GM12891 (cell line): ENCODE results near the gene VAMP2.

Experiments used
- DNase-seq: peaks from one replicate; pipeline ENCODE4 v3.0.0; 2011; ENCODE audit warnings: low spot score; ENCODE audit not compliant: insufficient read length
- FAIRE-seq: peaks from 2 replicates; lab custom pipeline; 2011; peaks lifted over from hg19 to GRCh38; lab: Jason Lieb, UNC
- PAX5 ChIP-seq: IDR thresholded peaks from 2 replicates; pipeline ENCODE4 v1.6.1; 2011; ENCODE audit warnings: low read length, moderate library complexity, mild to moderate bottlenecking; ENCODE audit not compliant: insufficient read depth, severe bottlenecking
- POLR2A ChIP-seq: IDR thresholded peaks from 2 replicates; pipeline ENCODE4 v1.6.1; 2011; ENCODE audit warnings: low read depth, low read length, control low read depth
- POLR2AphosphoS5 ChIP-seq: IDR thresholded peaks from 2 replicates; pipeline ENCODE4 v1.6.1; 2011; ENCODE audit warnings: low read depth, low read length, control low read depth
- POU2F2 ChIP-seq: IDR thresholded peaks from 2 replicates; pipeline ENCODE4 v1.6.1; 2011; ENCODE audit warnings: low read depth, mild to moderate bottlenecking, control low read depth, low read length, moderate library complexity
- SPI1 ChIP-seq: IDR thresholded peaks from 2 replicates; pipeline ENCODE4 v1.6.1; 2011; ENCODE audit warnings: low read depth, low read length, control low read depth
- TAF1 ChIP-seq: IDR thresholded peaks from 2 replicates; pipeline ENCODE4 v1.6.1; 2011; ENCODE audit warnings: low read depth, low read length, control low read depth

VAMP2 gene

GRCh38 chr17:8137645-8138373, 24.9 kb downstream of the VAMP2 start:
- TF ChIP-seq SPI1 (no peak), TAF1 (no peak)
- DNase-seq (no peak), FAIRE-seq (peak; percentile 35)

DNA sequence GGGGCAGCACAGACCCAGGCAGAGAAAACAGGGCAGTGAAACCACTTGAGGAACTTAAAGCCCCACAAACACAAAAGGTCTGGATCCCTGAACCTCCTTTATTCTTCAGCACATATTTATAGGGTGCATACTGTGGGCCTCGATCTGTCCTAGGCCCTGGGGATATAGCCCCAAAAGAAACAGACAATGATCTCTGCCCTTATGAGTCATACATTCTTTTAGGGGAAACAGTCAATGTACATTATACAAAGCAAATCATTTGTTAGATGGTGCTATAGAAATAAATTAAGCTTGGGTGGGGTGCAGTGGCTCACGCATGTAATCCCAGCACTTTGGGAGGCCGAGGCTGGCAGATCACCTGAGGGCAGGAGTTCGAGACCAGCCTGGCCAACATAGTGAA, 28.8 kb downstream of the VAMP2 start:
- TF ChIP-seq POLR2A = no peak
- TF ChIP-seq PAX5 = no peak
- TF ChIP-seq TAF1 = no peak
- no peak for TF ChIP-seq SPI1
- TF ChIP-seq POU2F2 = no peak
- no peak for TF ChIP-seq POLR2AphosphoS5
- no peak for DNase-seq
- no peak for FAIRE-seq

DNA sequence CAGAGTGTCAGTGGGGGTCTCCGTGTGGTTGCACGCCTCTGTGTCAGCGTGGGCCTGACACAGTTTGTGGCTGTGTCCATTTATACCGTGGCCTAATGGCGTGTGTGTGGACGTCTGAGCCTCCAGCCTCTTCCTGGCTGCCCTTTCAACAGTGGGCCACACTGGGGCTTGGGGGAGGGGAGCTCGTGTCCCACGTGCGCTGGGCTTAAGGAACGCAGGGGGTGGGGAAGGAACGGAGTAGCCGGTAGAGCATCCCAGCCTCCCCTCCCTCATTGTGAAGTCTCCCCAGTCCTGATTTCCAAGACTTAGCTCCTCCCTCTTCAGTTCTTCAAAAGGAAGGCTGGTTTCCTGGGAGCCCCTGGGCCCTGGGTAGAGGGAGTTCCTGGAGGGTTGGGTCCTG, 29.3 kb downstream of the VAMP2 start:
- DNase-seq (no peak), FAIRE-seq (no peak)
- no peak for TF ChIP-seq POLR2A
- TF ChIP-seq POLR2AphosphoS5 = no peak
- no peak for TF ChIP-seq TAF1
- TF ChIP-seq POU2F2 = no peak
- no peak for TF ChIP-seq PAX5
- no peak for TF ChIP-seq SPI1

GRCh38 chr17:8131844-8132441, 30.8 kb downstream of the VAMP2 start:
- DNase-seq (no peak), FAIRE-seq (peak; percentile 56)
- no peak for TF ChIP-seq PAX5
- no peak for TF ChIP-seq POLR2A
- TF ChIP-seq POU2F2 = no peak
- TF ChIP-seq TAF1 = no peak
- no peak for TF ChIP-seq POLR2AphosphoS5
- TF ChIP-seq SPI1 = no peak

DNA sequence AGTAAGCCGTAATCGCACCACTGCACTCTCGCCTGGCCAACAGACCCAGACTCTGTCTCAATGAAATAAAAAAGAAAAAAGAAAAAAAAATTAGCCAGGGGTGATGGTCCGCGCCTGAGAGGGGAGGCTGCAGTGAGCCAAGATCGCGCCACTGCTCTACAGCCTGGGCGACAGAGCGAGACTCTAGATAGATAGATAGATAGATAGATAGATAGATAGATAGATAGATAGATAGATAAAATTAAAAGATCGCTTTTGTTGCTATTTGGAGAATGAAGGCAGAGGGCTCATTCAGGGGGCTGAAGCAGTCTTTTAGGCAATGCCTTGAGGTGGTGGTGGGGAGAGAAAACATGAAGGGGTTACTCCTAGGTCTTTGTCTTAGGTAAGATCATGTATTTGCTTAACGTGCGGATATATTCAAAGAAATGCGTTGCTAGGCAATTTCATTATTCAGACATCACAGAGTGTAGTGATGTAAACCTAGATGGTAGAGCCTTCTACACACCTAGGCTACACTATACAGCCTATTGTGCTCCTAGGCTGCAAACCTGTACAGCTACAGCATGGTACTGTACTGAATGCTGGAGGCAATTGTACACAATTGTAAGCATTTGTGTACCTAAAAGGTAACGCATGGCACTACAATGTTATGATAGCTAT, 34.5 kb downstream of the VAMP2 start:
- TF ChIP-seq POLR2A (no peak), POU2F2 (no peak), TAF1 (no peak), SPI1 (no peak), POLR2AphosphoS5 (no peak)
- DNase-seq (no peak), FAIRE-seq (no peak)

GRCh38 chr17:8126491-8127066, 36.2 kb downstream of the VAMP2 start:
- FAIRE-seq (peak; percentile 33), DNase-seq (no peak)
- TF ChIP-seq SPI1 (no peak), PAX5 (no peak), TAF1 (no peak), POU2F2 (no peak), POLR2A (no peak), POLR2AphosphoS5 (no peak)

DNA sequence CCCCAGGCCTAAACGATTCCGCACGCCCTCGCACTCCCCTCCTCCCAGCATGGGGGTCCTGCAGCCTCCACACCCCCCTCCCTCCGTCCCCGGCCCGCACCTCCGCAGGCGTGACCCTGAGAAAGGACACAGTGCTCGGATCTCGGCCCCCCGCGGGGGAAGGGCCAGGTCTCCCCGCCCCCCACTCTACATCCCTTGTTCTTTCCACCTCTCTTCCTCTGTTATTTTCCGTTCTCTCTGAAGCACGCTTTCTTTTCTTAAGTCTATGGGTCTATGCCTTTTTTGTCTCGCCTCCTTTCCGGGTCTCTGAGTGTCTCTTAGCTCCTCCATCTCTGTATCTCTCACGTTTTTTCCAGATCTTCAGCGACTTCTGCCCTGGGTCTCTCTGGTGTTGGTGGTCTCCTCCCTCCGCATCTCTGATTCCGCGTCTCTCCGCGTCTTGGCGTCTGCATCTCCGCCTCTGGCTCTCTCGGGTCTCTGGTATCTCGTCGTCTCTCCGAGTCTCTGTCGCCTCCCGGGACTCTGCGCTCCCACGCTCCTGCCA, 36.7 kb downstream of the VAMP2 start:
- DNase-seq = no peak
- TF ChIP-seq POU2F2 = no peak
- TF ChIP-seq PAX5 = no peak
- no peak for TF ChIP-seq SPI1
- TF ChIP-seq POLR2A = no peak
- no peak for TF ChIP-seq POLR2AphosphoS5
- no peak for TF ChIP-seq TAF1
- no peak for FAIRE-seq

DNA sequence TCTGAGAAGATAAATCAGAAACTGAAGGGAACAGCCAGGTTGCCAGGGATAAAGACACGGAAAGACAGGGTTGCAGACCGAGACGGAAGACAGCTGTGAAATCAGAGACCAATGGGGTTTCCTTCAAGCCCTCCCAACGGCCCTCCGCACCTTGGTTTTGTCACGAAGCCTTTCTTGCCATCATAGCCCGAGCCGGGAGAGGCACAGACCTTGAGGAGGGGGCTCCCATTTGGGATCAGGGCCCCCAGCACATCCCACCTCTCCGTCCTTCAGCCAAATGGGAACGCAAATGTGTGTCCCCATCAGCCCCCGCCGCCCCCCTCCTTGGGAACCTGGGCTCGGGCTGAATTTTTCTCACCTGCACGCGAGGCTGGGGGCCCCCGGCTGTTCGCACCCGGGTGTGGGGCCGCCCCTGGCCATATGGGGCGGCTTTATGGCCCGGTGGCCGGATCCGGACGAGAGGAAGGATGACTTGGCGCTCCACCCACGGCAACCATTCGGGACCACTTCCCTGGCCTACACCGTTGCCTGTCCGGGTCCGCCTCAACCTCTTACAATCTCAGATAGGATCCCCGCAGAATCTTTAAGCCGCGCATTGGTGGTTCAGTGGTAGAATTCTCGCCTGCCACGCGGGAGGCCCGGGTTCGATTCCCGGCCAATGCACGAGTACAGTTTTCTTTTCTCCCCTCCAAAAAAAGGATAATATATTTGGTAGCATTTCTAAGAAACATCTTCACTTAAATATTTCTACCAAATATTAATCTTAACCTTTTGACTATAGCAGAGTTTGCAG, 37.4 kb downstream of the VAMP2 start:
- DNase-seq (no peak), FAIRE-seq (peak; percentile 80)
- TF ChIP-seq SPI1 (peak; percentile 28; the same call in 1 of the 2 replicates), POU2F2 (no peak)
